A549 (cell line): Measurements from ENCODE around the gene ITSN1. TPM values are rescaled to one million over a fixed set of nuclear protein-coding genes. Genes with fewer than 3 reads are reported as not detected.

Experiments used
- ATAC-seq, 2 experiments: fragments of 200-7000 bp in 1 of 2; fragments of >200 bp in 1 of 2; cut with Nextera tagmentation in 1 of 2; cut with Tn5 transposase in 1 of 2; 3 replicates each; pipeline versions ENCODE4 v1.8.0 to v1.9.1; 2018 to 2020; ENCODE audit warnings: mild to moderate bottlenecking in 1 of 2, moderate library complexity in 1 of 2
- CTCF ChIA-PET: fragments of 300-600 bp; sonication (Branson Sonifier 250); formaldehyde crosslinking; extraction: SDS; loops from one replicate; lab custom pipeline; 2021; ENCODE audit warnings: antibody characterized with exemption, inconsistent platforms; lab: Yijun Ruan, JAX
- POLR2A ChIA-PET: fragments of 350-600 bp; formaldehyde crosslinking; extraction: SDS; loops from one replicate; lab custom pipeline; 2021; ENCODE audit warnings: antibody characterized with exemption, inconsistent platforms; lab: Yijun Ruan, JAX
- DNase-seq, 2 experiments: peaks; one replicate each; pipeline versions ENCODE4 v3.0.0 to v3.0.0-alpha.2; 2011 to 2016; ENCODE audit warnings: low read depth in 1 of 2, low spot score in 1 of 2
- FAIRE-seq: peaks from 2 replicates; lab custom pipeline; 2011; peaks lifted over from hg19 to GRCh38; lab: Jason Lieb, UNC
- H3K27ac ChIP-seq, 2 experiments: fragments of >200 bp; sonication (Bioruptor Twin); formaldehyde crosslinking; 3 replicates each; pipeline ENCODE4 v1.5.1; 2016 to 2017
- H3K4me1 ChIP-seq: fragments of >200 bp; sonication (Bioruptor Twin); formaldehyde crosslinking; 3 replicates; pipeline ENCODE4 v1.6.1; 2016
- H3K4me2 ChIP-seq: fragments of >200 bp; sonication (Bioruptor Twin); formaldehyde crosslinking; 3 replicates; pipeline ENCODE4 v1.6.1; 2016
- H3K4me3 ChIP-seq: fragments of >200 bp; sonication (Bioruptor Twin); formaldehyde crosslinking; 3 replicates; pipeline ENCODE4 v1.5.1; 2016
- H3K9me3 ChIP-seq: fragments of >200 bp; sonication (Bioruptor Twin); formaldehyde crosslinking; 3 replicates; pipeline ENCODE4 v1.6.1; 2016
- BCL3 ChIP-seq: fragments of >200 bp; sonication (Bioruptor Twin); formaldehyde crosslinking; IDR thresholded peaks from 3 replicates; pipeline ENCODE4 v1.6.1; 2016
- CBX2 ChIP-seq: fragments of 200-600 bp; sonication (generic); IDR thresholded peaks from 2 replicates; pipeline ENCODE4 v1.6.1; 2016; ENCODE audit warnings: low read depth, mild to moderate bottlenecking, borderline replicate concordance
- CEBPB ChIP-seq, 2 experiments: fragments of >200 bp in 1 of 2; sonication (Bioruptor Twin) in 1 of 2; formaldehyde crosslinking in 1 of 2; IDR thresholded peaks; 2 replicates each; pipeline ENCODE4 v1.6.1; 2012 to 2016
- FOSB ChIP-seq: fragments of 250-450 bp; sonication (Bioruptor Pico); IDR thresholded peaks from 2 replicates; pipeline ENCODE4 v1.5.0; 2020; ENCODE audit warnings: mild to moderate bottlenecking, moderate library complexity
- GATA3 ChIP-seq: IDR thresholded peaks from 2 replicates; pipeline ENCODE4 v1.6.1; 2012; ENCODE audit warnings: borderline replicate concordance
- HDAC2 ChIP-seq: fragments of 200-600 bp; sonication (generic); IDR thresholded peaks from 2 replicates; pipeline ENCODE4 v1.6.1; 2016
- HES2 ChIP-seq: fragments of >200 bp; sonication (Bioruptor Twin); formaldehyde crosslinking; IDR thresholded peaks from 2 replicates; pipeline ENCODE4 v1.6.1; 2016
- HMGXB4 ChIP-seq: fragments of 250-450 bp; sonication (Bioruptor Pico); IDR thresholded peaks from 2 replicates; pipeline ENCODE4 v1.5.0; 2021; ENCODE audit warnings: mild to moderate bottlenecking, moderate library complexity, borderline replicate concordance
- HOXB13 ChIP-seq: fragments of 250-450 bp; sonication (Bioruptor Pico); IDR thresholded peaks from 2 replicates; pipeline ENCODE4 v1.5.0; 2020; ENCODE audit warnings: low read depth, mild to moderate bottlenecking, moderate library complexity
- KDM1A ChIP-seq: fragments of 200-600 bp; sonication (generic); IDR thresholded peaks from 2 replicates; pipeline ENCODE4 v1.6.1; 2016; ENCODE audit warnings: low read depth, mild to moderate bottlenecking
- KDM5A ChIP-seq: fragments of 200-600 bp; sonication (generic); IDR thresholded peaks from 2 replicates; pipeline ENCODE4 v1.6.1; 2016; ENCODE audit warnings: antibody characterized with exemption, mild to moderate bottlenecking
- MAZ ChIP-seq: fragments of 150-350 bp; IDR thresholded peaks from 2 replicates; pipeline ENCODE4 v1.6.1; 2014; ENCODE audit warnings: antibody characterized with exemption, low read depth, low read length, borderline replicate concordance
- MYC ChIP-seq: IDR thresholded peaks from 2 replicates; pipeline ENCODE4 v1.6.1; 2012; ENCODE audit warnings: mild to moderate bottlenecking, inconsistent platforms, low read length, improper control_type of control experiment, borderline replicate concordance
- NR3C1 ChIP-seq: fragments of >200 bp; sonication (Bioruptor Twin); formaldehyde crosslinking; IDR thresholded peaks from 3 replicates; pipeline ENCODE4 v1.6.1; 2017
- POLR2AphosphoS2 ChIP-seq: conservative IDR thresholded peaks from 2 replicates; pipeline ENCODE4 v1.6.1; 2012; ENCODE audit warnings: low read length, improper control_type of control experiment, inconsistent platforms
- RAD21 ChIP-seq, 2 experiments: fragments of >200 bp in 1 of 2; sonication (Bioruptor Twin) in 1 of 2; formaldehyde crosslinking in 1 of 2; IDR thresholded peaks in 1 of 2; conservative IDR thresholded peaks in 1 of 2; 2 replicates in 1 of 2; 3 replicates in 1 of 2; pipeline ENCODE4 v1.6.1; 2012 to 2018; ENCODE audit warnings: inconsistent platforms in 1 of 2
- RCOR1 ChIP-seq: fragments of 150-350 bp; IDR thresholded peaks from 2 replicates; pipeline ENCODE4 v1.6.1; 2014; ENCODE audit warnings: antibody characterized with exemption, low read length, low read depth
- REST ChIP-seq: fragments of 200-600 bp; sonication (generic); IDR thresholded peaks from 2 replicates; pipeline ENCODE4 v1.6.1; 2016; ENCODE audit warnings: antibody characterized with exemption, mild to moderate bottlenecking, moderate library complexity
- SMC3 ChIP-seq: fragments of >200 bp; sonication (Bioruptor Twin); formaldehyde crosslinking; IDR thresholded peaks from 3 replicates; pipeline ENCODE4 v1.6.1; 2018; ENCODE audit warnings: inconsistent platforms
- SREBF2 ChIP-seq: fragments of 450-650 bp; IDR thresholded peaks from 2 replicates; pipeline ENCODE4 v1.6.1; 2014; ENCODE audit warnings: mild to moderate bottlenecking, moderate library complexity
- WGBS: methylation state at CpG from one replicate; pipeline ENCODE4 v1.1.6; 2017; ENCODE audit errors: missing lambda C conversion rate; 5-methylcytosine and 5-hydroxymethylcytosine counted together
- polyA plus RNA-seq, 4 experiments: library from polyadenylated mRNA; depleted of rRNA in 3 of 4; stranded (reverse); fragments of >200 nt; fragmentation: RNase III in 1 of 4; extraction: RNeasy Plus Mini Kit Qiagen cat#74134 plus additional on column Dnase treatment in 1 of 4; gene quantifications; 2 replicates in 3 of 4; 3 replicates in 1 of 4; pipeline ENCODE4 v1.2.3, GENCODE V29; 2011 to 2017

ITSN1 gene
- polyA plus RNA-seq, 2 of the 4 experiments (the other 2 are of a cell fraction), result 15.2 to 23.7 TPM

GRCh38 chr21:33750017-33750416 is 107.7 kb downstream of the ITSN1 start:
- 85% methylated on average over 4 of the region's 4 CpGs for WGBS
- Histone ChIP-seq H3K4me1 (no peaks in the 10 kb centered on the region), H3K4me3 (no peak overlapping the region), H3K4me2 (no peak overlapping the region), H3K27ac (no peak overlapping the region), H3K9me3 (peaks cover 14% of the 10 kb centered on the region; the same call in 2 of the 3 replicates)
- TF ChIP-seq RCOR1 (no peak), SREBF2 (no peak)
- ATAC-seq, result no peak
- FAIRE-seq, result no peak
- ChIA-PET POLR2A (no interaction called here), CTCF (interaction anchor here (1.4 kb wide), 1 partner anchor 144 kb away, joined by 3 read pairs; no protein-coding TSS in a partner anchor)
- DNase-seq, result no peak

GRCh38 chr21:33751120-33751519 is 108.8 kb downstream of the ITSN1 start:
- FAIRE-seq, result no peak
- Histone ChIP-seq H3K4me2 (no peak overlapping the region), H3K27ac (no peak overlapping the region)
- no peak for DNase-seq
- CTCF ChIA-PET, result no interaction called here
- TF ChIP-seq MAZ, result no peak
- no peak for TF ChIP-seq BCL3
- no peak for TF ChIP-seq KDM1A
- no peak for TF ChIP-seq REST
- no peak for TF ChIP-seq NR3C1
- no peak for TF ChIP-seq MYC
- TF ChIP-seq HMGXB4 (CRISPR knock-in tag), result no peak
- no peak for TF ChIP-seq CEBPB (IDR thresholded peaks at IDR 0.05)
- TF ChIP-seq HOXB13 (CRISPR knock-in tag), result no peak
- no peak for TF ChIP-seq POLR2AphosphoS2
- no peak for TF ChIP-seq FOSB (CRISPR knock-in tag)
- no peak for TF ChIP-seq HDAC2
- TF ChIP-seq GATA3, result no peak
- TF ChIP-seq SREBF2, result no peak
- TF ChIP-seq SMC3, result no peak
- TF ChIP-seq CBX2, result no peak
- TF ChIP-seq RAD21 (conservative IDR thresholded peaks at IDR 0.05 in 1 of 2, IDR thresholded peaks at IDR 0.05 in 1 of 2), result no peak
- no peak for TF ChIP-seq KDM5A
- no peak for TF ChIP-seq HES2
- TF ChIP-seq, all 56 proteins: peak for 0
- POLR2A ChIA-PET, result no interaction called here
- 90% methylated on average over 1 of the region's 1 CpG for WGBS
- H3K4me3 ChIP-seq, result no peak overlapping the region
- ATAC-seq, result no peak
- H3K9me3 ChIP-seq, result peaks cover 14% of the 10 kb centered on the region; the same call in 2 of the 3 replicates
- H3K4me1 ChIP-seq, result no peaks in the 10 kb centered on the region
